A549 (cell line): ENCODE measurements around the gene MAGEE2. TPM values are rescaled to one million over a fixed set of nuclear protein-coding genes. Genes with fewer than 3 reads are reported as not detected.
"Not testable (repeated sequence)": the region's sequence is repeated elsewhere in the genome, so short reads cannot be mapped to it uniquely, and the experiment has no call there.

Source experiments
- ATAC-seq, 2 experiments: fragments of 200-7000 bp in 1 of 2; fragments of >200 bp in 1 of 2; cut with Nextera tagmentation in 1 of 2; cut with Tn5 transposase in 1 of 2; 3 replicates each; pipeline versions ENCODE4 v1.8.0 to v1.9.1; 2018 to 2020; ENCODE audit warnings: mild to moderate bottlenecking in 1 of 2, moderate library complexity in 1 of 2
- CTCF ChIA-PET: fragments of 300-600 bp; sonication (Branson Sonifier 250); formaldehyde crosslinking; extraction: SDS; loops from one replicate; lab custom pipeline; 2021; ENCODE audit warnings: antibody characterized with exemption, inconsistent platforms; lab: Yijun Ruan, JAX
- POLR2A ChIA-PET: fragments of 350-600 bp; formaldehyde crosslinking; extraction: SDS; loops from one replicate; lab custom pipeline; 2021; ENCODE audit warnings: antibody characterized with exemption, inconsistent platforms; lab: Yijun Ruan, JAX
- DNase-seq, 2 experiments: peaks; one replicate each; pipeline versions ENCODE4 v3.0.0 to v3.0.0-alpha.2; 2011 to 2016; ENCODE audit warnings: low read depth in 1 of 2, low spot score in 1 of 2
- FAIRE-seq: peaks from 2 replicates; lab custom pipeline; 2011; peaks lifted over from hg19 to GRCh38; lab: Jason Lieb, UNC
- H3K27ac ChIP-seq, 2 experiments: fragments of >200 bp; sonication (Bioruptor Twin); formaldehyde crosslinking; 3 replicates each; pipeline ENCODE4 v1.5.1; 2016 to 2017
- H3K4me1 ChIP-seq: fragments of >200 bp; sonication (Bioruptor Twin); formaldehyde crosslinking; 3 replicates; pipeline ENCODE4 v1.6.1; 2016
- H3K4me2 ChIP-seq: fragments of >200 bp; sonication (Bioruptor Twin); formaldehyde crosslinking; 3 replicates; pipeline ENCODE4 v1.6.1; 2016
- H3K4me3 ChIP-seq: fragments of >200 bp; sonication (Bioruptor Twin); formaldehyde crosslinking; 3 replicates; pipeline ENCODE4 v1.5.1; 2016
- H3K9me3 ChIP-seq: fragments of >200 bp; sonication (Bioruptor Twin); formaldehyde crosslinking; 3 replicates; pipeline ENCODE4 v1.6.1; 2016
- BHLHE40 ChIP-seq: IDR thresholded peaks from 2 replicates; pipeline ENCODE4 v1.6.1; 2012; ENCODE audit warnings: low read depth, low read length, inconsistent platforms
- CBX8 ChIP-seq: fragments of 200-600 bp; sonication (generic); IDR thresholded peaks from 2 replicates; pipeline ENCODE4 v1.6.1; 2016
- CHD2 ChIP-seq: fragments of 150-350 bp; IDR thresholded peaks from 2 replicates; pipeline ENCODE4 v1.6.1; 2014; ENCODE audit warnings: low read length; ENCODE audit not compliant: partially characterized antibody
- EHMT2 ChIP-seq: fragments of 200-600 bp; sonication (generic); IDR thresholded peaks from 2 replicates; pipeline ENCODE4 v1.6.1; 2016; ENCODE audit warnings: antibody characterized with exemption, low read depth, mild to moderate bottlenecking, moderate library complexity
- ELK1 ChIP-seq: fragments of 150-350 bp; IDR thresholded peaks from 2 replicates; pipeline ENCODE4 v1.6.1; 2014; ENCODE audit warnings: low read depth, mild to moderate bottlenecking, low read length
- GATA3 ChIP-seq: IDR thresholded peaks from 2 replicates; pipeline ENCODE4 v1.6.1; 2012; ENCODE audit warnings: borderline replicate concordance
- HEYL ChIP-seq: fragments of 250-450 bp; sonication (Bioruptor Pico); IDR thresholded peaks from 2 replicates; pipeline ENCODE4 v1.8.0; 2021; ENCODE audit warnings: mild to moderate bottlenecking, moderate library complexity
- HMGXB4 ChIP-seq: fragments of 250-450 bp; sonication (Bioruptor Pico); IDR thresholded peaks from 2 replicates; pipeline ENCODE4 v1.5.0; 2021; ENCODE audit warnings: mild to moderate bottlenecking, moderate library complexity, borderline replicate concordance
- JUN ChIP-seq, 2 experiments: fragments of >200 bp; sonication (Bioruptor Twin); formaldehyde crosslinking; IDR thresholded peaks; 2 replicates in 1 of 2; 3 replicates in 1 of 2; pipeline ENCODE4 v1.6.1; 2016 to 2017
- JUNB ChIP-seq: fragments of >200 bp; sonication (Bioruptor Twin); formaldehyde crosslinking; IDR thresholded peaks from 2 replicates; pipeline ENCODE4 v1.6.1; 2016
- KDM5A ChIP-seq: fragments of 200-600 bp; sonication (generic); IDR thresholded peaks from 2 replicates; pipeline ENCODE4 v1.6.1; 2016; ENCODE audit warnings: antibody characterized with exemption, mild to moderate bottlenecking
- MAFK ChIP-seq: fragments of 450-650 bp; IDR thresholded peaks from 2 replicates; pipeline ENCODE4 v1.6.1; 2014; ENCODE audit not compliant: partially characterized antibody
- MAZ ChIP-seq: fragments of 150-350 bp; IDR thresholded peaks from 2 replicates; pipeline ENCODE4 v1.6.1; 2014; ENCODE audit warnings: antibody characterized with exemption, low read depth, low read length, borderline replicate concordance
- NFE2L2 ChIP-seq: fragments of 150-350 bp; conservative IDR thresholded peaks from 2 replicates; pipeline ENCODE4 v1.6.1; 2014; ENCODE audit warnings: low read length
- NPAS2 ChIP-seq: fragments of 250-450 bp; sonication (Bioruptor Pico); IDR thresholded peaks from 2 replicates; pipeline ENCODE4 v1.8.0; 2022; ENCODE audit warnings: mild to moderate bottlenecking, moderate library complexity, borderline replicate concordance
- PBX3 ChIP-seq: IDR thresholded peaks from 2 replicates; pipeline ENCODE4 v1.6.1; 2012
- POLR2A ChIP-seq: IDR thresholded peaks from 2 replicates; pipeline ENCODE4 v1.6.1; 2012; ENCODE audit warnings: mild to moderate bottlenecking, low read length
- POLR2AphosphoS2 ChIP-seq: conservative IDR thresholded peaks from 2 replicates; pipeline ENCODE4 v1.6.1; 2012; ENCODE audit warnings: low read length, improper control_type of control experiment, inconsistent platforms
- RARB ChIP-seq: fragments of 250-450 bp; sonication (Bioruptor Pico); IDR thresholded peaks from 2 replicates; pipeline ENCODE4 v1.8.0; 2021; ENCODE audit warnings: mild to moderate bottlenecking, moderate library complexity
- RCOR1 ChIP-seq: fragments of 150-350 bp; IDR thresholded peaks from 2 replicates; pipeline ENCODE4 v1.6.1; 2014; ENCODE audit warnings: antibody characterized with exemption, low read length, low read depth
- REST ChIP-seq: fragments of 200-600 bp; sonication (generic); IDR thresholded peaks from 2 replicates; pipeline ENCODE4 v1.6.1; 2016; ENCODE audit warnings: antibody characterized with exemption, mild to moderate bottlenecking, moderate library complexity
- RFX5 ChIP-seq: fragments of 450-650 bp; IDR thresholded peaks from 2 replicates; pipeline ENCODE4 v1.7.1; 2014; ENCODE audit warnings: antibody characterized with exemption, mild to moderate bottlenecking, moderate library complexity
- RNF2 ChIP-seq: fragments of 200-600 bp; sonication (generic); IDR thresholded peaks from 2 replicates; pipeline ENCODE4 v1.6.1; 2016; ENCODE audit warnings: low read depth, mild to moderate bottlenecking, antibody characterized with exemption, moderate library complexity, borderline replicate concordance
- SREBF2 ChIP-seq: fragments of 450-650 bp; IDR thresholded peaks from 2 replicates; pipeline ENCODE4 v1.6.1; 2014; ENCODE audit warnings: mild to moderate bottlenecking, moderate library complexity
- TP53 ChIP-seq: fragments of 250-450 bp; sonication (Bioruptor Pico); IDR thresholded peaks from 2 replicates; pipeline ENCODE4 v1.5.0; 2021; ENCODE audit warnings: mild to moderate bottlenecking, moderate library complexity
- ZFP36 ChIP-seq: fragments of 450-650 bp; IDR thresholded peaks from 2 replicates; pipeline ENCODE4 v1.6.1; 2014; ENCODE audit warnings: borderline replicate concordance; ENCODE audit not compliant: partially characterized antibody
- WGBS: methylation state at CpG from one replicate; pipeline ENCODE4 v1.1.6; 2017; ENCODE audit errors: missing lambda C conversion rate; 5-methylcytosine and 5-hydroxymethylcytosine counted together
- polyA plus RNA-seq, 4 experiments: library from polyadenylated mRNA; depleted of rRNA in 3 of 4; stranded (reverse); fragments of >200 nt; fragmentation: RNase III in 1 of 4; extraction: RNeasy Plus Mini Kit Qiagen cat#74134 plus additional on column Dnase treatment in 1 of 4; gene quantifications; 2 replicates in 3 of 4; 3 replicates in 1 of 4; pipeline ENCODE4 v1.2.3, GENCODE V29; 2011 to 2017

MAGEE2 gene
- polyA plus RNA-seq, 2 of the 4 experiments (the other 2 are of a cell fraction), result 0.03 TPM; not detected in 1

GRCh38 chrX:75781611-75782010 lies 3.4 kb downstream of the MAGEE2 start:
- ATAC-seq (no peak), DNase-seq (no peak), FAIRE-seq (no peak)
- H3K4me3 ChIP-seq, result no peak overlapping the region
- TF ChIP-seq CBX8 (no peak), JUNB (no peak), RCOR1 (no peak), MAZ (no peak), CHD2 (no peak), TP53 (no peak), NPAS2 (CRISPR knock-in tag) (no peak), PBX3 (no peak), HEYL (CRISPR knock-in tag) (no peak), RARB (CRISPR knock-in tag) (no peak), JUN (IDR thresholded peaks at IDR 0.05) (no peak), POLR2AphosphoS2 (no peak), RFX5 (no peak), RNF2 (no peak), GATA3 (no peak), SREBF2 (no peak), ELK1 (no peak), NFE2L2 (no peak)
- POLR2A ChIA-PET, result no interaction called here
- H3K4me1 ChIP-seq, result no peaks in the 10 kb centered on the region
- CTCF ChIA-PET, result no interaction called here
- H3K9me3 ChIP-seq, result no peaks in the 10 kb centered on the region
- H3K4me2 ChIP-seq, result no peak overlapping the region
- no peak overlapping the region for H3K27ac ChIP-seq
- 1% methylated on average over 15 of the region's 15 CpGs for WGBS

DNA sequence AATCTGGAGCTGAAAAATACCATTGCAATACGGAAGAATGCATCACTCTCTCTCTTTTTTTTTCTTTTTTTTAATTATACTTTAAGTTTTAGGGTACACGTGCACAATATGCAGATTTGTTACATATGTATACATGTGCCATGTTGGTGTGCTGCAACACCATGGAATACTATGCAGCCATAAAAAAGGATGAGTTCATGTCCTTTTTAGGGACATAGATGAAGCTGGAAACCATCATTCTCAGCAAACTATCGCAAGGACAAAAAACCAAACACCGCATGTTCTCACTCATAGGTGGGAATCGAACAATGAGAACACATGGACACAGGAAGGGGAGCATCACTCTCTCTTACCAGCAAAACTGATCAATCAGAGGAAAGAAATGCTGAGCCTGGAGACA lies 17.0 kb downstream of the MAGEE2 start:
- H3K9me3 ChIP-seq, CTCF ChIA-PET, H3K4me2 ChIP-seq, POLR2A ChIA-PET, ATAC-seq, H3K4me3 ChIP-seq, DNase-seq, H3K4me1 ChIP-seq, FAIRE-seq, H3K27ac ChIP-seq: not testable (repeated sequence)
- WGBS, result 21% methylated on average over 5 of the region's 5 CpGs

- H3K4me2 ChIP-seq, result no peak overlapping the region
- WGBS, result 8% methylated on average over 2 of the region's 2 CpGs
- no peaks in the 10 kb centered on the region for H3K4me1 ChIP-seq
- H3K9me3 ChIP-seq, result peaks cover 7% of the 10 kb centered on the region; the same call in 1 of the 3 replicates
- DNase-seq (no peak), ATAC-seq (no peak), FAIRE-seq (no peak)
- POLR2A ChIA-PET, result no interaction called here
- H3K27ac ChIP-seq, result no peak overlapping the region
- CTCF ChIA-PET, result no interaction called here
- no peak overlapping the region for H3K4me3 ChIP-seq
- TF ChIP-seq HMGXB4 (CRISPR knock-in tag) (no peak), REST (no peak), POLR2A (no peak), MAFK (no peak), CHD2 (no peak), KDM5A (no peak), ELK1 (no peak), BHLHE40 (no peak), NPAS2 (CRISPR knock-in tag) (no peak), EHMT2 (no peak), ZFP36 (no peak)
Observed at GRCh38 chrX:75748431-75748830, 36.6 kb downstream of the MAGEE2 start.
